ENCODE measurements around the gene KREMEN1.

The KREMEN1 gene

DNA sequence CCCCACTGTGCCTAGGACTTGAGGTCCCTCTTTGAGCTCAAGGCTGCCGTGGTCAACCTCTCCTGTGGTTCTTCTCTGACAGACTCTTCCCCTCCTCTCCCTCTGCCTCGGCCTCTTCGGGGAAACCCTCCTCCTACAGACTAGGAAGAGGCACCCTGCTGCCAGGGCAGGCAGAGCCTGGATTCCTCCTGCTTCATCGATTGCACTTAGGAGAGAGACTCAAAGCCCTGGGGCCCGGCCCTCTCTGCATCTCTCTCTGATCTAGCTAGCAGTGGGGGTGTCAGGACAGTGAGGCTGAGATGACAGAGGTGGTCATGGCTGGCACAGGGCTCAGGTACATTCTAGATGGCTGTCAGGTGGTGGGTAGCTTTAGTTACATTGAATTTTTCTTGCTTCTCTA, 69.3 kb downstream of the KREMEN1 start:
- no peaks in the 10 kb centered on the region for H3K27me3 ChIP-seq (replicated peaks)
- H3K4me3 ChIP-seq (ENCODE audit: low read depth, low read length), result no peak overlapping the region
- DNase-seq, result no peak
- H3K36me3 ChIP-seq (replicated peaks), result no peaks in the 10 kb centered on the region
- no peak overlapping the region for H3K27ac ChIP-seq
- TF ChIP-seq, protein P1, sequence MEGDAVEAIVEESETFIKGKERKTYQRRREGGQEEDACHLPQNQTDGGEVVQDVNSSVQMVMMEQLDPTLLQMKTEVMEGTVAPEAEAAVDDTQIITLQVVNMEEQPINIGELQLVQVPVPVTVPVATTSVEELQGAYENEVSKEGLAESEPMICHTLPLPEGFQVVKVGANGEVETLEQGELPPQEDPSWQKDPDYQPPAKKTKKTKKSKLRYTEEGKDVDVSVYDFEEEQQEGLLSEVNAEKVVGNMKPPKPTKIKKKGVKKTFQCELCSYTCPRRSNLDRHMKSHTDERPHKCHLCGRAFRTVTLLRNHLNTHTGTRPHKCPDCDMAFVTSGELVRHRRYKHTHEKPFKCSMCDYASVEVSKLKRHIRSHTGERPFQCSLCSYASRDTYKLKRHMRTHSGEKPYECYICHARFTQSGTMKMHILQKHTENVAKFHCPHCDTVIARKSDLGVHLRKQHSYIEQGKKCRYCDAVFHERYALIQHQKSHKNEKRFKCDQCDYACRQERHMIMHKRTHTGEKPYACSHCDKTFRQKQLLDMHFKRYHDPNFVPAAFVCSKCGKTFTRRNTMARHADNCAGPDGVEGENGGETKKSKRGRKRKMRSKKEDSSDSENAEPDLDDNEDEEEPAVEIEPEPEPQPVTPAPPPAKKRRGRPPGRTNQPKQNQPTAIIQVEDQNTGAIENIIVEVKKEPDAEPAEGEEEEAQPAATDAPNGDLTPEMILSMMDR (IDR thresholded peaks at IDR 0.05; ENCODE audit: low read depth, low read length, missing control alignments), result no peak
- in situ Hi-C loops (cut with HindIII; ENCODE audit: low pct_ligation_motif_present, low sequenced_read_pairs), result no loop called here

DNA sequence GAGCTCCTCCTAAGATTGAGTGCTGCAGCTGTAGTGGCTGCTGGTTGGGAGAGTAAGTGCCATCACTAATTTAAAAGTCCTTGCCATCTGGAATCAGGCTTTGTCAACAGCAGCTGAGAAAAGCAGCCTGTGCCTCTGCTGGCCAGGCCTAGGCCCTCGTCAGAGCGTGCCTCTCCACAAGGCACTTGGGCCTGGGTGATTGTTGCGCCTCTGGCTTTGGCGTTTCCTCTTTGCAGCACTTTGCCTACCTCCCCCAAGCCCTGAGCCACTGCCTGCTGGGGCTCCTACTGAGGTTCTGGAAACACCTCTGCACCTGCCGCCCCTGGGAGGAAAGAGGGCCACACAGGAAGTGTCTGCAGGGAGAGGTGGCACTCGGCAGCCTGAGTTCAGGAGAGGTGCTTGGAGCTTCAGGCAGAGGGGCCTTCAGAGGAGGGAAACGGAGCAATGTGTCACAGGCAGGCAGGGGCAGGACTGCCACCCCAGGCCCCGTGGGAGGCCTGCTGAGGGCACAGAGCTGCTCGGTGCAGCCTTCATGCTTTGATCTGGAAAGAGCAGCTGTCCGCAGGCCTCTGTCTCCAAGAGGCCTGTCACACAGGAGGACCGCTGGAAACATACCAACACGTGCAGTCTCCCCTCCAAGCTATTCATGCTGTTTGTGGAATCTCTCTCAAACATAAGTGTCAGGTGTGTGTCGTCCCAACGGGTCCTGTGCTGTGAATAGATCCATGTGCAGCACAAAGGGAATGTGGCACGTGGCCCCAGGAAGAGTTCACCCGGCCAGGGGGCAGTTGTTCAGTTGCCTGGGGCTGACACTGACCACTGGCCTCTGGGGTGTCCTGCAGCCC, 71.3 kb downstream of the KREMEN1 start:
- no peaks in the 10 kb centered on the region for H3K36me3 ChIP-seq (replicated peaks)
- no peak for DNase-seq
- no peaks in the 10 kb centered on the region for H3K27me3 ChIP-seq (replicated peaks)
- no peak overlapping the region for H3K4me3 ChIP-seq (ENCODE audit: low read depth, low read length)
- in situ Hi-C loops (cut with HindIII; ENCODE audit: low pct_ligation_motif_present, low sequenced_read_pairs), result no loop called here
- TF ChIP-seq, protein P1 (IDR thresholded peaks at IDR 0.05; ENCODE audit: low read depth, low read length, missing control alignments), result no peak
- H3K27ac ChIP-seq, result no peak overlapping the region

DNA sequence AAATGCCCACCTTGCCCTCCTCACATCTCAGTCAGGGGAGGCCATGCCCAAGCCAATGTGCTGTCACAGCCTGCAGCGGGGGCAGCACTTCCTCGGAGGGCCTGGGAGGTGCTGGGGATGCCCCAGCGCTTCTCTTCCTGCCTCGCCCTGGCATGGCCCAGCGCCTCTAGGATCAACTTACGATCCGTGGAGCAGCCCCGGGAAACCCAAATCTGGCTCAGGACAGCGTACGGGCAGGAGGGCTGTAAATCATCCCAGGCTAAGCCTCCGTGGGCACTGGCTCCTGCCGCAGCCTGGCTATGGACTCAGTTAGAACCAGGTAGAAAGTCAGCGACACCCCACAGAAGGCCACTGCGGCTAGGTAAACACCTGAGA, 71.9 kb downstream of the KREMEN1 start:
- Histone ChIP-seq H3K36me3 (replicated peaks) (no peaks in the 10 kb centered on the region), H3K4me3 (ENCODE audit: low read depth, low read length) (no peak overlapping the region), H3K27me3 (replicated peaks) (no peaks in the 10 kb centered on the region), H3K27ac (no peak overlapping the region)
- in situ Hi-C loops (cut with HindIII; ENCODE audit: low pct_ligation_motif_present, low sequenced_read_pairs), result no loop called here
- DNase-seq, result no peak
- TF ChIP-seq, protein P1 (IDR thresholded peaks at IDR 0.05; ENCODE audit: low read depth, low read length, missing control alignments), result no peak

DNA sequence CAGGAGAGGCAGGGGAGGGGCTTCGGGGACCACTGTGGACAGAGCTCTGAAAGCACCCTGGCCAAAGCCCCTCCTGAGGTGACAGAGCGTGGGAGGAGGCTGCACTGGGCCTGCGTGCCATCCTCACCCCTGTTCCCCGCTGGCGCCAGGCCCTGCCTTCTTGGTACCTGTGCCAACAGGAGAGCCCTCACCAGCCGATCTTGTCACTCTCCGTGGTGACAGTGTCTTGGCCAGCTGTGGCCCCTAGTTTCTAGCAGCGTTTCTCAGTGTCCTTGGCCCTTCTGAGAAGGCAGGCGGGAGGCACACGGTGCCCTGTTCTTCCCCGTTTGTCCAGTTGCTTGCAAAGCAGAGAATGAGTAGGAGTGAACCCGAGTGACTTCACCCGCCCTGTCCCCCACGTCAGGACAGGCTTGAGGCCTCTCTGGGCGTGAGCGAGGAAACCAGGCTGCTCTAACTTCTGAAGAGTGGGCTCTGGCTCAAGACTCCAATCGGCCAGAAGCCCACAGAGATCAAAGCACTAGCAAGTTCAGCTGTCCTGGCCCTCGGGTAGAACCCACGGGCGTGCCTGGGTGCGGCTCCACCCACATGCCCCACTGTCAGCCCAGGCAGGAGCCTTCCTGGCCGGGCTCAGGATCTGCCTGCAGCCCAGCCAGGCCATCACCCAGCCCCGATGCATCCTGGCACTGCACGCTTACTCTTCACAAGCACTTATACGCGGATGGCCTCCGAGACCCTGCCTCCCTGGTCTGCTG, 72.7 kb downstream of the KREMEN1 start:
- Histone ChIP-seq H3K27ac (no peak overlapping the region), H3K36me3 (replicated peaks) (no peaks in the 10 kb centered on the region), H3K4me3 (ENCODE audit: low read depth, low read length) (no peak overlapping the region), H3K27me3 (replicated peaks) (peaks cover 2% of the 10 kb centered on the region)
- in situ Hi-C loops (cut with HindIII; ENCODE audit: low pct_ligation_motif_present, low sequenced_read_pairs), result no loop called here
- TF ChIP-seq, protein P1 (IDR thresholded peaks at IDR 0.05; ENCODE audit: low read depth, low read length, missing control alignments), result no peak
- no peak for DNase-seq

GRCh38 chr22:29146091-29146560, 73.3 kb downstream of the KREMEN1 start:
- TF ChIP-seq, protein P1 (IDR thresholded peaks at IDR 0.05; ENCODE audit: low read depth, low read length, missing control alignments), result no peak
- in situ Hi-C loops (cut with HindIII; ENCODE audit: low pct_ligation_motif_present, low sequenced_read_pairs), result no loop called here
- Histone ChIP-seq H3K27ac (no peak overlapping the region), H3K27me3 (replicated peaks) (peaks cover 4% of the 10 kb centered on the region), H3K4me3 (ENCODE audit: low read depth, low read length) (no peak overlapping the region), H3K36me3 (replicated peaks) (no peaks in the 10 kb centered on the region)
- DNase-seq, result no peak

Measured in brain microvascular endothelial cell (primary cell).